Measurements from ENCODE around the gene FGF1.

- no peak for TF ChIP-seq POLR2A (IDR thresholded peaks at IDR 0.05)
- TF ChIP-seq CTCF (IDR thresholded peaks at IDR 0.05) = no peak
Measured at GRCh38 chr5:142585451-142585850, 100.4 kb downstream of the FGF1 start.
